NB4 (cell line): ENCODE results near the gene RAB40B.

ENCODE experiments used
- DNase-seq: peaks from one replicate; pipeline ENCODE4 v3.0.0; 2010; ENCODE audit warnings: low read depth
- H3K4me3 ChIP-seq: one replicate; pipeline ENCODE4 v1.5.1; 2011; ENCODE audit warnings: mild to moderate bottlenecking, low read depth, low read length, moderate library complexity
- MYC ChIP-seq: IDR thresholded peaks from 2 replicates; pipeline ENCODE4 v1.6.1; 2011; ENCODE audit warnings: low read depth, low read length
- POLR2A ChIP-seq: IDR thresholded peaks from 2 replicates; pipeline ENCODE4 v1.6.1; 2011; ENCODE audit warnings: mild to moderate bottlenecking; ENCODE audit not compliant: insufficient read length; ENCODE audit errors: extremely low read depth
- TF ChIP-seq, protein P1 (sequence below): IDR thresholded peaks from 2 replicates; pipeline ENCODE4 v1.6.1; 2011; ENCODE audit warnings: low read depth, low read length
- TF ChIP-seq, protein P2 (sequence below): IDR thresholded peaks from one replicate; pipeline ENCODE4 v1.5.1; 2012; ENCODE audit warnings: low read depth, low read length

RAB40B gene

DNA sequence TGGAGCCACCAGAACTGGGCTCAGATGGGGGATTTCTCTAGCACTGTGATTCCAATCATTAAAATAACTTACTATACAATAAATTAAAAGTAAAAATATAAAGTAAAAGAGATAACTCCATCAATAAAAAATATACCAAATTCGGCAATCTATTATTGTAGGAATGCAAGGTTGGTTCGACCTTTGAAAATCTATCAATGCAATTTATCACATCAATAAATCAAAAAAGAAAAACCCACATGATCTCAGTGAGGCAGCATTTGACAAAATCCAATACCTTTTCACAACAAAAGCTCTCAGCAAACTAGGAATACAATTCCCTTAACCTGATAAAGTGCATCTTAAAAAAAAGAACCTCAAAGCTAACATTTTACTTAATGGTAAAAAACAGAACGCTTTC lies 17.0 kb downstream of the RAB40B start:
- TF ChIP-seq POLR2A (no peak), MYC (no peak)
- TF ChIP-seq, protein P1, sequence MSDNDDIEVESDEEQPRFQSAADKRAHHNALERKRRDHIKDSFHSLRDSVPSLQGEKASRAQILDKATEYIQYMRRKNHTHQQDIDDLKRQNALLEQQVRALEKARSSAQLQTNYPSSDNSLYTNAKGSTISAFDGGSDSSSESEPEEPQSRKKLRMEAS: no peak
- TF ChIP-seq, protein P2, sequence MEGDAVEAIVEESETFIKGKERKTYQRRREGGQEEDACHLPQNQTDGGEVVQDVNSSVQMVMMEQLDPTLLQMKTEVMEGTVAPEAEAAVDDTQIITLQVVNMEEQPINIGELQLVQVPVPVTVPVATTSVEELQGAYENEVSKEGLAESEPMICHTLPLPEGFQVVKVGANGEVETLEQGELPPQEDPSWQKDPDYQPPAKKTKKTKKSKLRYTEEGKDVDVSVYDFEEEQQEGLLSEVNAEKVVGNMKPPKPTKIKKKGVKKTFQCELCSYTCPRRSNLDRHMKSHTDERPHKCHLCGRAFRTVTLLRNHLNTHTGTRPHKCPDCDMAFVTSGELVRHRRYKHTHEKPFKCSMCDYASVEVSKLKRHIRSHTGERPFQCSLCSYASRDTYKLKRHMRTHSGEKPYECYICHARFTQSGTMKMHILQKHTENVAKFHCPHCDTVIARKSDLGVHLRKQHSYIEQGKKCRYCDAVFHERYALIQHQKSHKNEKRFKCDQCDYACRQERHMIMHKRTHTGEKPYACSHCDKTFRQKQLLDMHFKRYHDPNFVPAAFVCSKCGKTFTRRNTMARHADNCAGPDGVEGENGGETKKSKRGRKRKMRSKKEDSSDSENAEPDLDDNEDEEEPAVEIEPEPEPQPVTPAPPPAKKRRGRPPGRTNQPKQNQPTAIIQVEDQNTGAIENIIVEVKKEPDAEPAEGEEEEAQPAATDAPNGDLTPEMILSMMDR: no peak
- H3K4me3 ChIP-seq: no peak overlapping the region
- DNase-seq: no peak

DNA sequence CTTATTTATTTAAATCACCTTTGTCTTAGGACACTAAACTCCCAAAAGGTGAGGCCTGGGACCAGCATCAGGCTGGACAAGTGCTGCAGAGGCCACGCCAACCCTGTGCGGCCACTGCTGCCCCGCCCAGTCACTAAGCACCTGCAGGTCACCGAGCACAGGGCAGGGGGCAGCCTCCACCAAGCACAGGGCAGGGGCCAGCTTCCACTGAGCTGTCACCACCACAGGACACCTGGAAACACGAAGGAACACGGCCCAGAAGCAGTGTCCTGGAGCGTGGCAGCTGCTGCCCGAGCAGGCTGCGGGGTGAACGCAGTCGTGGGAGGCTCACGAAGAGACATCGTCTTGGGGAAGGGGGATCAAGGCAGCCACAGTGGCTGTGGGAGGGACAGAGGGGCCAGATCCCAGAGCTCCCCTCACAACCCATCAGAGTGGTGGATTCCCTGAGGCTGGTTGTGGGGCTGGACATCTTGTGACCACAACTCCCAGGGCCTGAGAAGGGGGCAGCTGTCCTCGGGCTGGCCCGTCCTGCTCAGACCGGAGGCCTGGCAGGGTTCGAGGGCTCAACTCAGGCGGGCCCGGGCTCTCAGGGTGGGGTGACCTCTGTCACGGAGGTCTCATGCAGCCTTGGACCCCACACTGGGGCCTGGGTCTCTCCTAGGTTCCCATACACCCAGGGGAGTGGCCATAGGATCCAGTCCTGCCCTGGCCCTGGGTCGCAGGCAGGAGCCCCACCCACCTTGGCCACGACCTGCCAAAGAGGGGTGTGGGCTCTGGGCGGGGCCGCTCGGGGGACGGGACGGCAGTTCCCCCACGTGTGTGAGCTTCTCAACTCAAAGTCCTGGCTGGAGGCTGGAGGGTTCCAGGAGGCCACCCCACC lies 18.7 kb downstream of the RAB40B start:
- TF ChIP-seq MYC (no peak), POLR2A (no peak)
- TF ChIP-seq, protein P2: no peak
- TF ChIP-seq, protein P1: no peak
- DNase-seq: no peak
- H3K4me3 ChIP-seq: no peak overlapping the region

DNA sequence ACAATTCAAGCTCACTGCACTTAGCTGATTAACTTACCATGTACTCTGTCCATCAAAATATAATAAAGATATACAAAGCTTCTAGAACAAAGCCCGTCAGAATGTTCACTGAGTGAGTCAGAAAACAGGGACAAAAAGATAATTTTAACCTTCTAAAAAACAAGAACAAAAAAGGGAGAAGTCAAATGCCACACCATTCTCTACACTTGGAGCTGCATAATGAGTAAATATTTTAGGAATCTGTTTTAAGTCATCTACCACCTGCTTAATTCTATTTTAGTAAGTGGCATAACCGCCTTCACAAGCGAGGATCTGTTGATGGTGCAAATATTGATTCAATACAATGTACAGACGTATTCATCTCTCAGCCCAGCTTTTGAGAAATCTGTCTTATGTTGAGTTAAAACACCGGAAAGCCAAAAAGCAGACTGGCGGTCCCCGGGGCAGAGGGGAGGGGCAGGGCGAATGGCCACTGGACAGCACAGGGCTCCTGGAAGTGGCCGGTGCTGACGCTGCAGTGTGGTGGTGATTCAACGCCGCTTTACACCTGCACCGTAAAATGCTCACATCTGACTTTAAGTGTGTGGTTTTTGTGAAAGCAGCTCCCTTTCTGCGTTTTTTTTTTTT lies 20.1 kb downstream of the RAB40B start:
- TF ChIP-seq, protein P1: no peak
- TF ChIP-seq MYC: no peak
- H3K4me3 ChIP-seq: no peak overlapping the region
- DNase-seq: no peak

DNA sequence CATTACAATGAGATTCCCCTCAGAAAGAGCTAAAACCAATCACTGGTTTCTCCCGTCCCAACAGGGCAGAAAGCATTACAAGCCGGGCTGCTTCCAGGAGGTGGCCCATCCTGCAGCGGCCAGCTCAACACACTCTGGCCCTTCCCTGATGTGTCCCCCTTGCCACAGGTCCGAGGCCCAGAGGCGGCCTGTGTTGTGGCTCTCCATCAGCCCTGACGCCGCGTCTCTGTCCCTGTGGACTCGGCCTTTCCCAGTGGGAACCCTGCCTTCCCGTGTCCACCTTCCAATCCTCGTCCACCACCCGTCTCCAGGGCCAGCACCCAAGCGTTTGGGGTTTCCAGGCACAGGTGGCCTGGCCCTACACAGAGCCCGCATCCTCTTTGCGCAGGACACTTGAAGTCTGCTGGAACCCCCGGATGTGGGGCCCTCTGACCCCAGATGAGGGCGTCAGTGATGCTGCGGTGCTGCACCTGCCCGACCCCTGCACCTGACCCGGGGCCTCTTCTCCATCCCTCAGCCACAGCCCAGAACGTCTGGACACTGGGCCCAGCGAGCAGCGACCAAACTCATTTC lies 21.1 kb downstream of the RAB40B start:
- no peak overlapping the region for H3K4me3 ChIP-seq
- no peak for DNase-seq
- no peak for TF ChIP-seq POLR2A
- no peak for TF ChIP-seq MYC
- TF ChIP-seq, protein P1: no peak
- TF ChIP-seq, protein P2: no peak

DNA sequence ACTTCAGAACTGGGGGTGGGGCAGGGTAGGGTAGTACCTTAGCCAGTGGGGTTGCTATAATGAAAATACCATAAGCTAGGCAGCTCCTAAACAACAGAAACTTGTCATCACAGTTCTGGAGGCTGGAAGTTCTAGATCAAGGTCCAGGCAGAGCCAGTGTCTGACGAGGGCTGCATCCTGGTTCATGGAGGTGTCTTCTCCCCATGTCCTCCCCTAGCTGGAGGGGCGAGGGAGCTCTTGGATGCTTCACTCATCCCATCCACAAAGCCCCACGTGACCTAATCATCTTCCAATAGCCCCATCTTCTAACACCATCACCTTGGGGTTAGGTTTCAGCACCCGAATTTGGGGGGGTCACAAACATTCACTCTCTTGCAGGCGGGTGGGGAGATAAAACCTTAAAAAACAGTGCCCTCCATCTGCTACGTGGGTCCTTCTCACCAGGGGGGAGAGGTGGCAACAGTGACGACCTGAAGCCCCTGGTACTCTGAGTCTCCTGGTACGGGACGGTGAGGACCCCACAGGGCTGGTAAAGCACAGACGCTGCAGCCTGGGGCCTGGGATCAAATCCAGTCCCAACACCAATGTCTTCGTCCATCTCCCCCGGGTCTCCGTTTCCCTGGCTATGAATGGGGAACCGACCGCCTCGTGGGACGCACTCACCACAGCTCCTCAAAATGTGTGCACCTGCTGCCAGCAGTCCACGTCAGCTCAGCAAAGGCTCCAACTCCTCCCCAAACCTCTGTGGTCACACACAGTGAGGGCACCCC lies 22.8 kb downstream of the RAB40B start:
- no peak for DNase-seq
- TF ChIP-seq, protein P1: no peak
- TF ChIP-seq, protein P2: no peak
- TF ChIP-seq POLR2A (no peak), MYC (no peak)
- H3K4me3 ChIP-seq: no peak overlapping the region
